CD14-positive monocyte (primary cell): ENCODE results near the gene ANAPC16. TPM values are rescaled to one million over a fixed set of nuclear protein-coding genes. Genes with fewer than 3 reads are reported as not detected.
"Not testable (repeated sequence)": the region's sequence is repeated elsewhere in the genome, so short reads cannot be mapped to it uniquely, and the experiment has no call there.

Experiments
- DNase-seq, 3 donors: peaks; one replicate each; pipeline ENCODE4 v3.0.0-alpha.2; 2011 to 2022
- H2AFZ ChIP-seq: 2 replicates; pipeline ENCODE4 v1.6.0; 2012; ENCODE audit warnings: mild to moderate bottlenecking, low read depth, low read length, inconsistent platforms; ENCODE audit not compliant: insufficient read depth, poor library complexity, severe bottlenecking
- H3K27ac ChIP-seq, 2 donors: 1 replicate in 1 of 2; 2 replicates in 1 of 2; pipeline ENCODE4 v1.5.1; 2012 to 2013; ENCODE audit warnings: low read length in 2 of 2, control low read depth in 1 of 2, inconsistent platforms in 1 of 2, low read depth in 1 of 2, mild to moderate bottlenecking in 1 of 2
- H3K27me3 ChIP-seq, 2 donors: one replicate each; pipeline versions ENCODE4 v1.6.0 to v1.6.1; 2011 to 2013; ENCODE audit warnings: low read length in 2 of 2; ENCODE audit not compliant: control insufficient read depth in 2 of 2, insufficient read depth in 2 of 2
- H3K36me3 ChIP-seq, 2 donors: replicated peaks in 1 of 2; 1 replicate in 1 of 2; 2 replicates in 1 of 2; pipeline versions ENCODE4 v1.5.1 to v1.6.1; 2012 to 2013; ENCODE audit warnings: low read length in 2 of 2, control low read depth in 1 of 2, inconsistent platforms in 1 of 2, mild to moderate bottlenecking in 1 of 2; ENCODE audit not compliant: insufficient read depth in 2 of 2, control insufficient read depth in 1 of 2
- H3K4me1 ChIP-seq, 2 donors: 1 replicate in 1 of 2; 2 replicates in 1 of 2; pipeline versions ENCODE4 v1.5.1 to v1.6.1; 2012 to 2013; ENCODE audit warnings: low read length in 2 of 2, control low read depth in 1 of 2, inconsistent platforms in 1 of 2, mild to moderate bottlenecking in 1 of 2, moderate library complexity in 1 of 2; ENCODE audit not compliant: insufficient read depth in 2 of 2, control insufficient read depth in 1 of 2
- H3K4me2 ChIP-seq: replicated peaks from 2 replicates; pipeline ENCODE3; 2012; ENCODE audit warnings: low read length, moderate library complexity, mild to moderate bottlenecking; ENCODE audit not compliant: poor library complexity, severe bottlenecking; ENCODE audit errors: extremely low read depth
- H3K4me3 ChIP-seq, 3 experiments: fragments of 200-600 bp in 1 of 3; sonication (generic) in 1 of 3; replicated peaks in 1 of 3; 1 replicate in 2 of 3; 2 replicates in 1 of 3; pipeline ENCODE4 v1.5.1; 2011 to 2013; ENCODE audit warnings: low read length in 3 of 3, mild to moderate bottlenecking in 3 of 3, control low read depth in 2 of 3, low read depth in 2 of 3, inconsistent platforms in 1 of 3, moderate library complexity in 1 of 3
- H3K79me2 ChIP-seq: 2 replicates; pipeline ENCODE4 v1.6.0; 2012; ENCODE audit warnings: mild to moderate bottlenecking, control low read depth, inconsistent platforms, low read length, moderate library complexity; ENCODE audit not compliant: insufficient read depth
- H3K9ac ChIP-seq: 2 replicates; pipeline ENCODE4 v1.6.0; 2017; ENCODE audit warnings: low read length, mild to moderate bottlenecking; ENCODE audit not compliant: insufficient read depth, poor library complexity, severe bottlenecking
- H3K9me3 ChIP-seq, 2 donors: replicated peaks in 1 of 2; 1 replicate in 1 of 2; 2 replicates in 1 of 2; pipeline versions ENCODE4 v1.5.1 to v1.6.1; 2012 to 2013; ENCODE audit warnings: low read length in 2 of 2, control low read depth in 1 of 2; ENCODE audit not compliant: control insufficient read depth in 1 of 2, insufficient read depth in 1 of 2
- H4K20me1 ChIP-seq: 2 replicates; pipeline ENCODE4 v1.6.0; 2012; ENCODE audit warnings: mild to moderate bottlenecking, low read length, control low read depth, moderate library complexity; ENCODE audit not compliant: insufficient read depth
- H3K27ac Mint-ChIP-seq, 7 donors: one replicate each; pipeline ENCODE4 v1.8.0; 2020; ENCODE audit warnings: mild to moderate bottlenecking in 7 of 7, mixed read lengths in 7 of 7, moderate library complexity in 6 of 7, inconsistent platforms in 2 of 7
- H3K27me3 Mint-ChIP-seq, 3 donors: one replicate each; pipeline ENCODE4 v1.8.0; 2021 to 2022; ENCODE audit warnings: low read depth in 3 of 3, mild to moderate bottlenecking in 3 of 3, mixed read lengths in 3 of 3, moderate library complexity in 3 of 3, inconsistent platforms in 1 of 3
- H3K36me3 Mint-ChIP-seq, 2 donors: one replicate each; pipeline ENCODE4 v1.8.0; 2020; ENCODE audit warnings: mixed read lengths in 2 of 2, inconsistent platforms in 1 of 2, mild to moderate bottlenecking in 1 of 2
- H3K4me1 Mint-ChIP-seq: one replicate; pipeline ENCODE4 v1.8.0; 2020; ENCODE audit warnings: mild to moderate bottlenecking, mixed read lengths
- H3K4me3 Mint-ChIP-seq, 2 donors: one replicate each; pipeline ENCODE4 v1.8.0; 2020; ENCODE audit warnings: mild to moderate bottlenecking in 2 of 2, mixed read lengths in 2 of 2, moderate library complexity in 1 of 2
- H3K9me3 Mint-ChIP-seq, 7 donors: one replicate each; pipeline ENCODE4 v1.8.0; 2020 to 2022; ENCODE audit warnings: mixed read lengths in 7 of 7, mild to moderate bottlenecking in 6 of 7, moderate library complexity in 6 of 7, inconsistent platforms in 2 of 7
- CTCF ChIP-seq: fragments of 200-600 bp; IDR thresholded peaks from one replicate; pipeline ENCODE4 v1.8.0; 2022; ENCODE audit warnings: antibody characterized with exemption, mild to moderate bottlenecking
- WGBS: methylation state at CpG from one replicate; pipeline ENCODE4 v1.1.5; 2013; ENCODE audit warnings: missing lambda C conversion rate; ENCODE audit not compliant: insufficient coverage; 5-methylcytosine and 5-hydroxymethylcytosine counted together
- intact Hi-C, 2 donors: fragments of 100-400 bp; cut with micrococcal nuclease; formaldehyde crosslinking; loops; one replicate each; pipeline versions ENCODE4 v1.15.0 to v1.15.1; 2023
- polyA plus RNA-seq, 3 donors: library from polyadenylated mRNA; depleted of rRNA in 1 of 3; unstranded in 2 of 3; stranded (reverse) in 1 of 3; fragments of 300-500 nt in 2 of 3; fragments of >200 nt in 1 of 3; fragmentation: Illumina TruSeq in 2 of 3; gene quantifications; 1 replicate in 2 of 3; 2 replicates in 1 of 3; pipeline ENCODE4 v1.2.3, GENCODE V29; 2012 to 2021

Gene ANAPC16
- polyA plus RNA-seq, 3 donors, result 65.5 to 167 (median 148) TPM

GRCh38 chr10:72204724-72205123, 11.1 kb upstream of the ANAPC16 start:
- no peak overlapping the region for H3K9ac ChIP-seq
- Mint-ChIP-seq H3K27me3 (peaks cover 0 to 1% (median 0%) of the 10 kb centered on the region in 3 donors), H3K27ac (no peak overlapping the region), H3K36me3 (peaks cover 35 to 56% of the 10 kb centered on the region in 2 donors), H3K9me3 (no peaks in the 10 kb centered on the region), H3K4me1 (no peaks in the 10 kb centered on the region), H3K4me3 (no peak overlapping the region)
- H2AFZ ChIP-seq, result no peak overlapping the region
- no peaks in the 10 kb centered on the region for H4K20me1 ChIP-seq
- H3K4me2 ChIP-seq, result no peak overlapping the region
- intact Hi-C loops, result no loop called here
- no peaks in the 10 kb centered on the region for H3K27me3 ChIP-seq
- no peaks in the 10 kb centered on the region for H3K9me3 ChIP-seq
- WGBS, result no CpG with 5 or more reads among the region's 1 CpG
- no peaks in the 10 kb centered on the region for H3K4me1 ChIP-seq
- no peak for TF ChIP-seq CTCF
- H3K79me2 ChIP-seq, result no peaks in the 10 kb centered on the region
- no peak overlapping the region for H3K27ac ChIP-seq
- no peak for DNase-seq
- peaks cover 29 to 79% of the 10 kb centered on the region in 2 donors for H3K36me3 ChIP-seq
- H3K4me3 ChIP-seq, result no peak overlapping the region

GRCh38 chr10:72206511-72207229, 9.1 kb upstream of the ANAPC16 start:
- TF ChIP-seq CTCF, result no peak
- peaks cover 30 to 75% of the 10 kb centered on the region in 2 donors for H3K36me3 ChIP-seq
- Mint-ChIP-seq H3K4me1 (no peaks in the 10 kb centered on the region), H3K9me3 (no peaks in the 10 kb centered on the region), H3K4me3 (no peak overlapping the region), H3K36me3 (peaks cover 45 to 66% of the 10 kb centered on the region in 2 donors), H3K27me3 (peaks cover 0 to 1% (median 0%) of the 10 kb centered on the region in 3 donors), H3K27ac (peak overlapping the region in 1 of 7 donors; percentile 15)
- H3K9ac ChIP-seq, result no peak overlapping the region
- H3K27me3 ChIP-seq, result no peaks in the 10 kb centered on the region
- H3K27ac ChIP-seq, result no peak overlapping the region
- no peak for DNase-seq
- H3K9me3 ChIP-seq, result no peaks in the 10 kb centered on the region
- H3K79me2 ChIP-seq, result no peaks in the 10 kb centered on the region
- H3K4me2 ChIP-seq, result no peak overlapping the region
- H4K20me1 ChIP-seq, result no peaks in the 10 kb centered on the region
- no peak overlapping the region for H3K4me3 ChIP-seq
- no peak overlapping the region for H2AFZ ChIP-seq
- 100% methylated on average over 2 of the region's 7 CpGs for WGBS
- no peaks in the 10 kb centered on the region for H3K4me1 ChIP-seq
- intact Hi-C loops, result no loop called here

- H3K27me3 Mint-ChIP-seq, H3K27me3 ChIP-seq, H2AFZ ChIP-seq, H4K20me1 ChIP-seq, H3K4me2 ChIP-seq, H3K9me3 Mint-ChIP-seq, H3K4me3 ChIP-seq, H3K27ac ChIP-seq, H3K4me3 Mint-ChIP-seq, H3K9ac ChIP-seq, H3K4me1 ChIP-seq, DNase-seq, H3K27ac Mint-ChIP-seq, H3K9me3 ChIP-seq, intact Hi-C loops, H3K79me2 ChIP-seq, H3K4me1 Mint-ChIP-seq: not testable (repeated sequence)
- WGBS, result 9% methylated on average over 1 of the region's 2 CpGs
- H3K36me3 ChIP-seq, result peaks cover 29 to 58% of the 10 kb centered on the region in 2 donors
- H3K36me3 Mint-ChIP-seq, result peaks cover 39 to 58% of the 10 kb centered on the region in 2 donors
Observed at GRCh38 chr10:72208526-72208925, 7.3 kb upstream of the ANAPC16 start.
